NB4 (cell line): ENCODE results near the gene NKX2-1.

Experiments
- DNase-seq: peaks from one replicate; pipeline ENCODE4 v3.0.0; 2010; ENCODE audit warnings: low read depth
- H3K4me3 ChIP-seq: one replicate; pipeline ENCODE4 v1.5.1; 2011; ENCODE audit warnings: mild to moderate bottlenecking, low read depth, low read length, moderate library complexity
- MYC ChIP-seq: IDR thresholded peaks from 2 replicates; pipeline ENCODE4 v1.6.1; 2011; ENCODE audit warnings: low read depth, low read length
- POLR2A ChIP-seq: IDR thresholded peaks from 2 replicates; pipeline ENCODE4 v1.6.1; 2011; ENCODE audit warnings: mild to moderate bottlenecking; ENCODE audit not compliant: insufficient read length; ENCODE audit errors: extremely low read depth
- TF ChIP-seq, protein P1 (sequence below): IDR thresholded peaks from 2 replicates; pipeline ENCODE4 v1.6.1; 2011; ENCODE audit warnings: low read depth, low read length
- TF ChIP-seq, protein P2 (sequence below): IDR thresholded peaks from one replicate; pipeline ENCODE4 v1.5.1; 2012; ENCODE audit warnings: low read depth, low read length

The NKX2-1 gene

DNA sequence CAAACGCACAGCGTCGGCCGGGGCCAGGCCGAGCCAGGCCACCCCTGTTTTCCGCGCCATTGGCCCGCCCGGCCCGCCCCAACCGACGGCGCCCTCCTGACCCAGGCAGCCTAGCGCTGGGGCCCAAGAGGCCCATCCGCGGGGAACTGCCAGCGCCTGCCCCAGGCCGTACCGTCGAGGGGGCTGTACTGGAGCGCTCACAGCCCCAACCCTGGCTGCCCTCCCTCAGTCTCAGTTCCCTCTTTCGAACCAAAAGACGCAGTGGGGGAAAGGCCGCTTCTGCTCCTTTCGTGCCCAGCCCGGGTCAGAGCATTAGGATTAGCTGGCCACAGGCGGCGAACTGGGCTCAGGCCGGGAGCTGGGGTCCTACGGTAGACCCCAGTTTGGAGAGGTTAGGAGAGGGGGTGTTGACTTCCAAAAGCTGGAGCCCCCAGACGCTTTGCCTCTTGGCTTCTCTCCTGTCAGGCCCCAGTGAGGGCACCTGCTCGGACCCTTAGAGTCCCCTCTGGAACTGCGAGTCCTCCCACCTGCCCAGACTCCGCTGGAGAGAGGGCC, 1.9 kb downstream of the NKX2-1 start:
- no peak overlapping the region for H3K4me3 ChIP-seq
- DNase-seq: no peak
- TF ChIP-seq, protein P1, sequence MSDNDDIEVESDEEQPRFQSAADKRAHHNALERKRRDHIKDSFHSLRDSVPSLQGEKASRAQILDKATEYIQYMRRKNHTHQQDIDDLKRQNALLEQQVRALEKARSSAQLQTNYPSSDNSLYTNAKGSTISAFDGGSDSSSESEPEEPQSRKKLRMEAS: no peak
- TF ChIP-seq POLR2A: no peak
- TF ChIP-seq MYC: no peak
- TF ChIP-seq, protein P2, sequence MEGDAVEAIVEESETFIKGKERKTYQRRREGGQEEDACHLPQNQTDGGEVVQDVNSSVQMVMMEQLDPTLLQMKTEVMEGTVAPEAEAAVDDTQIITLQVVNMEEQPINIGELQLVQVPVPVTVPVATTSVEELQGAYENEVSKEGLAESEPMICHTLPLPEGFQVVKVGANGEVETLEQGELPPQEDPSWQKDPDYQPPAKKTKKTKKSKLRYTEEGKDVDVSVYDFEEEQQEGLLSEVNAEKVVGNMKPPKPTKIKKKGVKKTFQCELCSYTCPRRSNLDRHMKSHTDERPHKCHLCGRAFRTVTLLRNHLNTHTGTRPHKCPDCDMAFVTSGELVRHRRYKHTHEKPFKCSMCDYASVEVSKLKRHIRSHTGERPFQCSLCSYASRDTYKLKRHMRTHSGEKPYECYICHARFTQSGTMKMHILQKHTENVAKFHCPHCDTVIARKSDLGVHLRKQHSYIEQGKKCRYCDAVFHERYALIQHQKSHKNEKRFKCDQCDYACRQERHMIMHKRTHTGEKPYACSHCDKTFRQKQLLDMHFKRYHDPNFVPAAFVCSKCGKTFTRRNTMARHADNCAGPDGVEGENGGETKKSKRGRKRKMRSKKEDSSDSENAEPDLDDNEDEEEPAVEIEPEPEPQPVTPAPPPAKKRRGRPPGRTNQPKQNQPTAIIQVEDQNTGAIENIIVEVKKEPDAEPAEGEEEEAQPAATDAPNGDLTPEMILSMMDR: no peak

DNA sequence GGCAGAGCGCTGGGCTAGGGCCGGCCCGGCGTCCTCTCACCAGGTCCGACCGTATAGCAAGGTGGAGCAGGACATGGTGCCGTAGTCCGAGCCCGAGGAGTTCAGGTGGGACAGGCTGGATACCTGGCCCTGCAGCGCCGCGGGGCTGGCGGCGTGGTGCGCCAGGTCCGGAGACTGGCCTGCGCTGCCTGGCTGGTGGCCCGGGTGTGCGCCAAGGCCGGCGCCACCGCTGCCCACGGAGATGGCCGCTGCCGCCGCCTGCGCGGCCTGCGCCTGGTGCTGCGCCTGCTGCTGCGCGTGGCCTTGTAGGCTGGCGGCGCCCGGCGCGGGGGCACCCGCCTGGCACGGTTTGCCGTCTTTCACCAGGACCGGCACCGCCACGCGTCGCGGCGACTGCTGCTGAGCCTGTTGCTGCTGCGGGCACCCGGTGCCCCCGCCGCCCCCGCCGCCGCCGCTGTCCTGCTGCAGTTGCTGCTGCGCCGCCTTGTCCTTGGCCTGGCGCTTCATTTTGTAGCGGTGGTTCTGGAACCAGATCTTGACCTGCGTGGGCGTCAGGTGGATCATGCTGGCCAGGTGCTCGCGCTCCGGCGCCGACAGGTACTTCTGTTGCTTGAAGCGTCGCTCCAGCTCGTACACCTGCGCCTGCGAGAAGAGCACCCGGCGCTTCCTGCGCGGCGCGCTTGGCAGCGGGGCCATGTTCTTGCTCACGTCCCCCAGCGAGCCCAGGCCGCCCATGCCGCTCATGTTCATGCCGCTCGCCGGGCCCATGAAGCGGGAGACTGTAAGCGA, 2.6 kb downstream of the NKX2-1 start:
- no peak for DNase-seq
- TF ChIP-seq, protein P2: no peak
- TF ChIP-seq, protein P1: no peak
- no peak for TF ChIP-seq POLR2A
- TF ChIP-seq MYC: no peak

DNA sequence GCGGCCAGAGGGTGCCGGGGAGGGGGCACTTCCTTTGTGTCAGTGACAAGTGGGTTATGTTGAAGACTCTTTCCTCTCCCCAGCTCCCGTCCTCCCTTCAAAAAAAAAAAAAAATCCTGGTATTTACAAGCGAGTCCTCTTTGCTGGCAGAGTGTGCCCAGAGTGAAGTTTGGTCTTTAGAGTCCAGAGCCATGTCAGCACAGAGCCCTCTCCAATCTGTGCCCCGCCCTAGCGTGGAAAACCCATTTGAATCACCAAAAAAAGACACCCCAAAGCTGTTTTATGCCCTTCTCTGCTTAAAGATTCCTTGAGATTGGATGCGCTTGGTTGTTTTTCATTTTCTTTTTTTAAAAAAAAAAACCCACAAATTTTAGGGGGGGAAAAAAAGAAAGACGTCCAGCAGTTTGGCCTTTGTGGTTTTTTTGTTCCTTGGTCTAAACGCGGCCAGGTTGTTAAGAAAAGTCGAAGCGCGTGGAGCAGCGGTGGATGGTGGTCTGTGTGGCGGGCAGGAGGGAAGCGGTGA, 3.3 kb downstream of the NKX2-1 start:
- TF ChIP-seq, protein P2: no peak
- TF ChIP-seq, protein P1: no peak
- TF ChIP-seq POLR2A: no peak
- DNase-seq: no peak
- H3K4me3 ChIP-seq: no peak overlapping the region

More for the DNA sequence above, 2.6 kb downstream of the NKX2-1 start:
- H3K4me3 ChIP-seq: no peak overlapping the region

DNA sequence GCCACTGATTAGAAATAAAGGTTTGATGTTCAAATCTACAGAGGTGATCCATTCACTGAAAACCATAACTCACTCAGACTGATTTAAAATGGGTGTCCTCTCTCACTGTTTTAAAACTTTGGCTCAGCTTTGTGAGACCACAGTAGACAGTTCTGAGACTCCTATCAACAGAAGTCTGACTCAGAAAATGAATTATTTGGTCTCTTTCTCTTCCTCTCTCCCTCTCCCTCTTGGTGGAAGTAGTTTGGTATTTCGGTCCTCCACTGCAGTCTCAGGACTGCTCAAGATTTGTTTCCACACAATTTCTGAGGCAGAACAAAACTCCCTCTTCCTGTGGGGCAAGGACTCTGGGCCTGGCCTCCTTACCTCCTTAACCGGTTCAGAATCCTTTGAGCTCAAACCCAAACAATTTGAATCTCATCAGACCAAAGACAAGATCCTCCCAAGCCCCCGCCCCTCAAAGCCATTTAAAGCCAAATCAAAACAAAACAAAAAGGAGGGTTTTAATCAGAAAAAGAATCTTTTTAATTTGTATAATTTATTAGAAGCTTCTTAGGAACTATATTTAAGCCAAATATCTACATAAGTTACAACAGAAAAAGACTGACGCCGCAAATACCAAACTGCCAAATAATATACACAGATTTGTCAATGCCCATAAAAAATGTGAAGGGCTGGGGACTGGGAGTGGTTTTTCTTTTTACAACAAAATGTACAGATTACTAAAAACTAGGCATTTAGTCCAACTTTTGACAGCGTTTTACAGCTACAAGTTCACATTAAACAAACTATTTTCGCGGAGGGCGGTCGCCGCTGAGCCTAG, 3.9 kb downstream of the NKX2-1 start:
- DNase-seq: no peak
- TF ChIP-seq, protein P2: no peak
- no peak for TF ChIP-seq MYC
- no peak for TF ChIP-seq POLR2A
- TF ChIP-seq, protein P1: no peak
- H3K4me3 ChIP-seq: no peak overlapping the region

DNA sequence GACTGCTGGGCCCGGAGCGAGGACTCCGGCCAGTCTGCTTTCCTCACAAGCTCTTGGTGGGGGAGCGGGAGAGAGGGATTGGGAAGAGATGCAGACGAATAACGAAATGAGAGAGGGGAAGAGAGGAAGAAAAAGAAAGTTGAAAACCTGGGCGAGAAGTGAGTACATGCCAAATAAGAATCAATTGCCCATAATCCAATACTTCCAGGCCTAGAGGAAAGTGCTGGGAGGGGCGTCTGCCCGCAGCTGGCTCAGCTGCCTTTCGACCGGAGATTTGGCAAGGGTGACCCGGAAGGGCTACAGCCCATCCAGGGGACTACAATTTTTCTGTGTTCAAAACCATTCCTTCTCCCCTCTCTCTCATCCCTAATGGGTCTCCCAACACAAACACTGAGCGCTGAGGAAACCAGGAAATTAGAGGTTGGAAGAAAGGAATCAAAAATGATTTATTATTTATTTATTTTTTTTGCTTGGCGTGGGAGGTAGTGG, 4.9 kb downstream of the NKX2-1 start:
- DNase-seq: no peak
- H3K4me3 ChIP-seq: no peak overlapping the region
- no peak for TF ChIP-seq POLR2A
- TF ChIP-seq MYC: no peak
- TF ChIP-seq, protein P1: no peak
- TF ChIP-seq, protein P2: no peak
